PFSK-1 (cell line): ENCODE data around the gene OXLD1.

ENCODE experiments used
- FOXP2 ChIP-seq: optimal IDR thresholded peaks from 2 replicates; pipeline ENCODE3; 2011; ENCODE audit warnings: borderline replicate concordance, control low read depth, inconsistent platforms; ENCODE audit not compliant: insufficient read depth; ENCODE audit errors: extremely low read length, extremely low read depth
- POLR2AphosphoS5 ChIP-seq: IDR thresholded peaks from 2 replicates; pipeline ENCODE4 v1.6.1; 2012; ENCODE audit warnings: low read depth, mild to moderate bottlenecking, control low read depth, low read length, moderate library complexity
- REST ChIP-seq, 2 experiments: IDR thresholded peaks; 2 replicates each; pipeline versions ENCODE4 v1.6.1 to v1.8.0; 2011 to 2012; ENCODE audit warnings: low read depth in 2 of 2, low read length in 2 of 2, control low read depth in 1 of 2, inconsistent platforms in 1 of 2, mild to moderate bottlenecking in 1 of 2, moderate library complexity in 1 of 2; ENCODE audit not compliant: insufficient read depth in 1 of 2
- SIN3A ChIP-seq: IDR thresholded peaks from 2 replicates; pipeline ENCODE4 v1.6.1; 2012; ENCODE audit warnings: mild to moderate bottlenecking, low read length, moderate library complexity, borderline replicate concordance; ENCODE audit not compliant: insufficient read depth
- TAF1 ChIP-seq: IDR thresholded peaks from 2 replicates; pipeline ENCODE4 v1.6.1; 2012; ENCODE audit warnings: low read length, control low read depth, borderline replicate concordance; ENCODE audit not compliant: insufficient read depth

OXLD1 gene

GRCh38 chr17:81684442-81684911 is 18.1 kb upstream of the OXLD1 start:
- TF ChIP-seq FOXP2 (no peak), TAF1 (no peak), REST (IDR thresholded peaks at IDR 0.05; ENCODE audit: insufficient read depth in 1 of 2, low read depth in 2 of 2, low read length in 2 of 2) (no peak), SIN3A (no peak), POLR2AphosphoS5 (no peak)

- peak; percentile 75 for TF ChIP-seq FOXP2
- TF ChIP-seq TAF1: peak; percentile 49; the same call in 1 of the 2 replicates
- TF ChIP-seq REST (IDR thresholded peaks at IDR 0.05; ENCODE audit: insufficient read depth in 1 of 2, low read depth in 2 of 2, low read length in 2 of 2): no peak; a peak in 1 of 4 replicates
- peak; percentile 36; the same call in 1 of the 2 replicates for TF ChIP-seq POLR2AphosphoS5
- TF ChIP-seq SIN3A: no peak
Observed at GRCh38 chr17:81683584-81684441, 17.4 kb upstream of the OXLD1 start, which contains the start of the genes ARL16 and HGS. TSS of gene ARL16 (minus strand) at chr17:81683797. CDS start at chr17:81683753, 44 bp downstream. TSS of gene HGS (plus strand) at chr17:81684011. CDS start at chr17:81684067, 56 bp downstream.

- TF ChIP-seq FOXP2: no peak
- no peak for TF ChIP-seq REST (IDR thresholded peaks at IDR 0.05; ENCODE audit: insufficient read depth in 1 of 2, low read depth in 2 of 2, low read length in 2 of 2)
- peak; percentile 3; the same call in 1 of the 2 replicates for TF ChIP-seq TAF1
- TF ChIP-seq POLR2AphosphoS5: peak; percentile 5; the same call in 1 of the 2 replicates
- no peak for TF ChIP-seq SIN3A
Observed at GRCh38 chr17:81683208-81683583, 16.8 kb upstream of the OXLD1 start.

GRCh38 chr17:81682565-81683207 is 16.3 kb upstream of the OXLD1 start:
- no peak for TF ChIP-seq TAF1
- no peak for TF ChIP-seq FOXP2
- TF ChIP-seq SIN3A: no peak
- no peak for TF ChIP-seq REST (IDR thresholded peaks at IDR 0.05; ENCODE audit: insufficient read depth in 1 of 2, low read depth in 2 of 2, low read length in 2 of 2)
- TF ChIP-seq POLR2AphosphoS5: no peak
